Erythroblast (primary cell): ENCODE data around the gene RBM8A.

Experiments used
- GATA1 ChIP-seq: IDR thresholded peaks from 2 replicates; pipeline ENCODE4 v1.6.1; 2011; ENCODE audit warnings: low read depth, mild to moderate bottlenecking, control low read depth, low read length, moderate library complexity
- POLR2A ChIP-seq: IDR thresholded peaks from 2 replicates; pipeline ENCODE4 v1.6.1; 2011; ENCODE audit warnings: mild to moderate bottlenecking, low read length

DNA sequence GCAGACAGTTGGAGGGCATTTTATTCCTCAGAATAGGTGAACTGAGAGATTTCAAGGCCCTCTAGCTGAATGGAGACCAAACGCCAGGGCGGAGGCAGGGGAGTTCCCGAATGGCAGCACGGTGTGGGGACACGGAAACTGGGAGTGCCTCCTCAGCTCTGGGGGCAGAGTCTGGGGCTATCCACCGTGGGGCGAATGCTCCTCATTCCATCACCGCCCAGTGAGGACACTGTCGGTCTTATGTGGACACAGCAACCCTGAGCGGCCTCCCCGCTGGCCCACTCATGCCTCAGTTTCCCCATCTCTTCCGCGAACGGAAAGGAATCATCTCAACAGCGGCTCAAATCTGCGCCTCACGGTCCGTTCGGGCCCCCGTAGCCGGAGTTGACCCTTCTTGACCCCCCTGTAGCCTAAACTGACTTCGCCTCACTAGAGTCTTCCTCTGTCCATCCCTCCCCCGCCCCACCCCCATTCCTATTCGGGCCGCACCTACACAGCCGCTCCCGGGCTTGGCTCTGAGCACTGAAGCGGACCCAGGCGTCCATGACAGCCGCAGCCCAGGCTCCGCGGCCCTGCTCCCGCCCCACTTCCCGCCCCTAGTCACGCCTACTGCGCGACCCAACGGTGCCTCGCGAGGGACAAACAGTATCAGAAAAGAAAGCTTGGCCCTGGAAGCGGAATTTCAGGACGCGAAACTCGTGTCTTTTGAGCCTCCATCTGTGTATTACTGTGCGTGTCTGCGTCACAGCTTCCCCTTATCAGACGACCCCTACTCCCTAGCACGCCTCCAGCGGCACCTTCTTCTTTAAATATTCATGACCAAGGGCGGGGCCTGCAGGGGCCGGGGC, 8.9 kb downstream of the RBM8A start, which contains the start of gene PEX11B:
- TF ChIP-seq POLR2A (peak; percentile 73), GATA1 (no peak)
